OCI-LY1 (cell line): Measurements from ENCODE around the gene AGTPBP1.

Experiments used
- H2AFZ ChIP-seq: fragments of 200-600 bp; sonication (generic), shearing (Covaris generic); 2 replicates; pipeline ENCODE4 v1.6.0; 2014; ENCODE audit warnings: antibody characterized with exemption, mild to moderate bottlenecking, low read length
- H3F3A ChIP-seq: fragments of 200-600 bp; sonication (generic), shearing (Covaris generic); 2 replicates; pipeline ENCODE4 v1.6.0; 2014; ENCODE audit warnings: mild to moderate bottlenecking, antibody characterized with exemption, low read length, moderate library complexity; ENCODE audit not compliant: insufficient read depth
- H3K27ac ChIP-seq: fragments of 200-600 bp; sonication (generic); 2 replicates; pipeline ENCODE4 v1.5.1; 2014; ENCODE audit warnings: low read length, mixed run types, mild to moderate bottlenecking, low read depth; ENCODE audit not compliant: poor library complexity, severe bottlenecking
- H3K27me3 ChIP-seq: fragments of 200-600 bp; sonication (generic); 2 replicates; pipeline ENCODE4 v1.6.0; 2014; ENCODE audit warnings: antibody characterized with exemption, mild to moderate bottlenecking, low read length, moderate library complexity; ENCODE audit not compliant: insufficient read depth
- H3K36me3 ChIP-seq: fragments of 200-600 bp; sonication (generic); 2 replicates; pipeline ENCODE4 v1.6.1; 2014; ENCODE audit warnings: mild to moderate bottlenecking, antibody characterized with exemption, low read length, moderate library complexity, mixed read lengths; ENCODE audit not compliant: insufficient read depth
- H3K4me1 ChIP-seq: fragments of 200-600 bp; sonication (generic); 2 replicates; pipeline ENCODE4 v1.5.1; 2014; ENCODE audit warnings: mild to moderate bottlenecking, low read length, moderate library complexity; ENCODE audit not compliant: insufficient read depth, severe bottlenecking
- H3K4me2 ChIP-seq: fragments of 200-600 bp; sonication (generic), shearing (Covaris generic); 2 replicates; pipeline ENCODE4 v1.6.1; 2014; ENCODE audit warnings: low read length
- H3K4me3 ChIP-seq: fragments of 200-600 bp; sonication (generic); 2 replicates; pipeline ENCODE4 v1.5.1; 2014; ENCODE audit warnings: low read length, low read depth, mild to moderate bottlenecking, mixed read lengths; ENCODE audit not compliant: poor library complexity, severe bottlenecking
- H3K79me2 ChIP-seq: fragments of 200-600 bp; shearing (Covaris generic); 2 replicates; pipeline ENCODE4 v1.6.1; 2016; ENCODE audit warnings: mixed run types, low read length, mixed read lengths; ENCODE audit not compliant: insufficient read depth
- H3K9ac ChIP-seq: fragments of 200-600 bp; sonication (generic), shearing (Covaris generic); 2 replicates; pipeline ENCODE4 v1.6.1; 2014; ENCODE audit warnings: mild to moderate bottlenecking, low read length, mixed read lengths
- H3K9me2 ChIP-seq: fragments of 200-600 bp; sonication (generic), shearing (Covaris generic); 2 replicates; pipeline ENCODE4 v1.6.1; 2014; ENCODE audit warnings: low read depth, mild to moderate bottlenecking, low read length, mixed read lengths
- H3K9me3 ChIP-seq: fragments of 200-600 bp; shearing (Covaris generic); 2 replicates; pipeline ENCODE4 v1.6.1; 2014; ENCODE audit warnings: low read length, mixed read lengths
- H4K20me1 ChIP-seq: fragments of 200-600 bp; sonication (generic), shearing (Covaris generic); 2 replicates; pipeline ENCODE4 v1.6.0; 2016; ENCODE audit warnings: mild to moderate bottlenecking, low read length; ENCODE audit not compliant: insufficient read depth
- CTCF ChIP-seq: fragments of 200-600 bp; sonication (generic), shearing (Covaris generic); IDR thresholded peaks from 2 replicates; pipeline ENCODE4 v1.5.1; 2017; ENCODE audit warnings: mild to moderate bottlenecking, antibody characterized with exemption, low read length, moderate library complexity, mixed read lengths
- EZH2 ChIP-seq: fragments of 200-600 bp; sonication (generic), shearing (Covaris generic); IDR thresholded peaks from 2 replicates; pipeline ENCODE4 v1.8.0; 2017; ENCODE audit warnings: borderline replicate concordance, mixed run types, mild to moderate bottlenecking, antibody characterized with exemption, low read length, moderate library complexity, mixed read lengths

AGTPBP1 gene

GRCh38 chr9:85743275-85744128 is 1.7 kb upstream of the AGTPBP1 start:
- no peaks in the 10 kb centered on the region for H3F3A ChIP-seq
- H3K9ac ChIP-seq: 0 out of 2 replicates have a peak overlapping the region, but pooled peaks have one; percentile 4
- H3K4me1 ChIP-seq: peaks cover 31% of the 10 kb centered on the region
- H4K20me1 ChIP-seq: no peaks in the 10 kb centered on the region
- no peaks in the 10 kb centered on the region for H3K9me2 ChIP-seq
- H3K4me3 ChIP-seq: peak overlapping the region; percentile 6
- H3K79me2 ChIP-seq: peaks cover 22% of the 10 kb centered on the region
- no peaks in the 10 kb centered on the region for H3K27me3 ChIP-seq
- H3K4me2 ChIP-seq: peak overlapping the region; percentile 78; the same call in 1 of the 2 replicates
- no peak overlapping the region for H3K27ac ChIP-seq
- H3K9me3 ChIP-seq: no peaks in the 10 kb centered on the region
- no peak overlapping the region; the same call in none of the 2 replicates for H2AFZ ChIP-seq
- H3K36me3 ChIP-seq: no peaks in the 10 kb centered on the region
- TF ChIP-seq CTCF (no peak), EZH2 (no peak)

GRCh38 chr9:85742597-85742936 is 813 bp upstream of the AGTPBP1 start:
- H3K27ac ChIP-seq: peak overlapping the region; percentile 10
- H3K4me2 ChIP-seq: peak overlapping the region; percentile 78

GRCh38 chr9:85741095-85741874 is 469 bp downstream of the AGTPBP1 start:
- Histone ChIP-seq H2AFZ (0 out of 2 replicates have a peak overlapping the region, but pooled peaks have one; percentile 42), H3K27ac (peak overlapping the region; percentile 57), H3K79me2 (peaks cover 44% of the 10 kb centered on the region), H3K4me1 (peaks cover 31% of the 10 kb centered on the region), H3F3A (no peaks in the 10 kb centered on the region), H3K9me2 (no peaks in the 10 kb centered on the region), H4K20me1 (no peaks in the 10 kb centered on the region), H3K36me3 (no peaks in the 10 kb centered on the region), H3K4me2 (peak overlapping the region; percentile 88), H3K9me3 (no peaks in the 10 kb centered on the region), H3K27me3 (no peaks in the 10 kb centered on the region), H3K9ac (peak overlapping the region; percentile 72), H3K4me3 (peak overlapping the region; percentile 76)
- TF ChIP-seq CTCF (peak; percentile 7; the same call in 1 of the 2 replicates), EZH2 (no peak)

More at GRCh38 chr9:85742597-85742936, 813 bp upstream of the AGTPBP1 start:
- Histone ChIP-seq H3K27me3 (no peaks in the 10 kb centered on the region), H3K9ac (peak overlapping the region; percentile 64), H3F3A (no peaks in the 10 kb centered on the region), H4K20me1 (no peaks in the 10 kb centered on the region), H2AFZ (peak overlapping the region; percentile 26), H3K9me3 (no peaks in the 10 kb centered on the region), H3K79me2 (peaks cover 31% of the 10 kb centered on the region), H3K4me3 (peak overlapping the region; percentile 66), H3K36me3 (no peaks in the 10 kb centered on the region), H3K4me1 (peaks cover 31% of the 10 kb centered on the region), H3K9me2 (no peaks in the 10 kb centered on the region)
- TF ChIP-seq CTCF (no peak), EZH2 (no peak)
